GM12874 (cell line): ENCODE data around the gene THY1.

Source experiments
- CTCF ChIP-seq: IDR thresholded peaks from 2 replicates; pipeline ENCODE4 v1.5.1; 2011; ENCODE audit warnings: low read depth, mild to moderate bottlenecking, control low read depth, low read length, moderate library complexity; ENCODE audit not compliant: insufficient read depth

THY1 gene

GRCh38 chr11:119427279-119427678, 4.3 kb upstream of the THY1 start:
- TF ChIP-seq CTCF: no peak

GRCh38 chr11:119426142-119426541, 3.2 kb upstream of the THY1 start:
- TF ChIP-seq CTCF: no peak

- no peak for TF ChIP-seq CTCF
These were observed 1.8 kb upstream of the THY1 start for GRCh38 chr11:119424775-119425174.

- no peak for TF ChIP-seq CTCF
These were observed 1.3 kb upstream of the THY1 start for GRCh38 chr11:119424276-119424675.

- no peak for TF ChIP-seq CTCF
These were observed 710 bp upstream of the THY1 start for GRCh38 chr11:119423509-119424254.

GRCh38 chr11:119421941-119422808, 797 bp downstream of the THY1 start:
- no peak for TF ChIP-seq CTCF

- no peak for TF ChIP-seq CTCF
These were observed 1.6 kb downstream of the THY1 start for GRCh38 chr11:119421351-119421750.
